Activated B cell treated with CpG ODN at 0.5 μM for 24 hours (primary cell): ENCODE data around the gene ST8SIA1. TPM values are rescaled to one million over a fixed set of nuclear protein-coding genes. Genes with fewer than 3 reads are reported as not detected.

Experiments
- ATAC-seq: fragments of 200-7000 bp; cut with Tn5 transposase; one replicate; pipeline ENCODE4 v1.10.0; 2021; ENCODE audit warnings: low read depth, mild to moderate bottlenecking, moderate library complexity
- CTCF ChIA-PET: fragments of 350-600 bp; sonication (Branson Sonifier 250); formaldehyde crosslinking; loops from one replicate; lab custom pipeline; 2021; ENCODE audit warnings: antibody characterized with exemption; lab: Charles Lee
- POLR2A ChIA-PET: fragments of 350-600 bp; sonication (Branson Sonifier 250); formaldehyde crosslinking; loops from one replicate; lab custom pipeline; 2021; ENCODE audit warnings: antibody characterized with exemption; lab: Charles Lee
- DNase-seq: peaks from one replicate; pipeline ENCODE4 v3.0.0; 2022
- H3K27ac Mint-ChIP-seq: one replicate; pipeline ENCODE4 v1.8.0; 2020; ENCODE audit warnings: mixed read lengths
- H3K27me3 Mint-ChIP-seq: one replicate; pipeline ENCODE4 v1.8.0; 2021; ENCODE audit warnings: mixed read lengths
- H3K36me3 Mint-ChIP-seq: one replicate; pipeline ENCODE4 v1.8.0; 2021; ENCODE audit warnings: low read depth, mixed read lengths
- H3K4me1 Mint-ChIP-seq: one replicate; pipeline ENCODE4 v1.8.0; 2021; ENCODE audit warnings: mixed read lengths
- H3K4me3 Mint-ChIP-seq: one replicate; pipeline ENCODE4 v1.8.0; 2020; ENCODE audit warnings: mild to moderate bottlenecking, mixed read lengths
- H3K9me3 Mint-ChIP-seq: one replicate; pipeline ENCODE4 v1.8.0; 2020; ENCODE audit warnings: mixed read lengths
- intact Hi-C: fragments of 100-400 bp; cut with micrococcal nuclease; formaldehyde crosslinking; loops from one replicate; pipeline ENCODE4 v1.15.1; 2024
- total RNA-seq: library from RNA; stranded (reverse); gene quantifications from 2 replicates; pipeline ENCODE4 v1.2.3, GENCODE V29; 2022
- TF ChIP-seq, protein P1 (sequence below): fragments of 200-600 bp; IDR thresholded peaks from one replicate; pipeline ENCODE4 v1.8.0; 2022; ENCODE audit warnings: antibody characterized with exemption, mild to moderate bottlenecking

Gene ST8SIA1
- total RNA-seq, 1 donor from 2014 or later, result 0.31 TPM

DNA sequence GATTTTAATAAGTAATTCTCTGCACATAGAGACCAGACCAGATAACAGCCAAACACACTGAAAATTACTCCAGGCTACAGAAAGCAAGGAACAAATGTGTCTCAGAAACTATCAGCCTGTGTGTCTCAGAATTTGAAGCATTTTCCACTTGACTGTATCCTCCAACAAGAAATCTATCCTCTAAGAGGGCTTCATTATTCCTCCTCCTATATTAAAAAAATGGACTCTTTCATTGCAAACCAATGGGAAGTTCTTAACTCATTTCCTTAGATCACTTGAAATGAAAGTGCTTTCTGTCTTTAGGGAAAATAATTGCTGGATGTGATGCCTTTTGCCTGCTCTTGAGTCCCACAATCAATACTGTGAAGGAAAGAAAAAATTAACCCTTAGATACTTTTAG, 2.3 kb downstream of the ST8SIA1 start:
- no peaks in the 10 kb centered on the region for H3K36me3 Mint-ChIP-seq
- DNase-seq (no peak), ATAC-seq (no peak)
- peaks cover 22% of the 10 kb centered on the region for H3K4me1 Mint-ChIP-seq
- H3K9me3 Mint-ChIP-seq, result no peaks in the 10 kb centered on the region
- H3K27ac Mint-ChIP-seq, result no peak overlapping the region
- H3K27me3 Mint-ChIP-seq, result peaks cover 59% of the 10 kb centered on the region
- intact Hi-C loops, result no loop called here
- ChIA-PET POLR2A (no interaction called here), CTCF (no interaction called here)
- TF ChIP-seq, protein P1, sequence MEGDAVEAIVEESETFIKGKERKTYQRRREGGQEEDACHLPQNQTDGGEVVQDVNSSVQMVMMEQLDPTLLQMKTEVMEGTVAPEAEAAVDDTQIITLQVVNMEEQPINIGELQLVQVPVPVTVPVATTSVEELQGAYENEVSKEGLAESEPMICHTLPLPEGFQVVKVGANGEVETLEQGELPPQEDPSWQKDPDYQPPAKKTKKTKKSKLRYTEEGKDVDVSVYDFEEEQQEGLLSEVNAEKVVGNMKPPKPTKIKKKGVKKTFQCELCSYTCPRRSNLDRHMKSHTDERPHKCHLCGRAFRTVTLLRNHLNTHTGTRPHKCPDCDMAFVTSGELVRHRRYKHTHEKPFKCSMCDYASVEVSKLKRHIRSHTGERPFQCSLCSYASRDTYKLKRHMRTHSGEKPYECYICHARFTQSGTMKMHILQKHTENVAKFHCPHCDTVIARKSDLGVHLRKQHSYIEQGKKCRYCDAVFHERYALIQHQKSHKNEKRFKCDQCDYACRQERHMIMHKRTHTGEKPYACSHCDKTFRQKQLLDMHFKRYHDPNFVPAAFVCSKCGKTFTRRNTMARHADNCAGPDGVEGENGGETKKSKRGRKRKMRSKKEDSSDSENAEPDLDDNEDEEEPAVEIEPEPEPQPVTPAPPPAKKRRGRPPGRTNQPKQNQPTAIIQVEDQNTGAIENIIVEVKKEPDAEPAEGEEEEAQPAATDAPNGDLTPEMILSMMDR, result no peak
- no peak overlapping the region for H3K4me3 Mint-ChIP-seq

DNA sequence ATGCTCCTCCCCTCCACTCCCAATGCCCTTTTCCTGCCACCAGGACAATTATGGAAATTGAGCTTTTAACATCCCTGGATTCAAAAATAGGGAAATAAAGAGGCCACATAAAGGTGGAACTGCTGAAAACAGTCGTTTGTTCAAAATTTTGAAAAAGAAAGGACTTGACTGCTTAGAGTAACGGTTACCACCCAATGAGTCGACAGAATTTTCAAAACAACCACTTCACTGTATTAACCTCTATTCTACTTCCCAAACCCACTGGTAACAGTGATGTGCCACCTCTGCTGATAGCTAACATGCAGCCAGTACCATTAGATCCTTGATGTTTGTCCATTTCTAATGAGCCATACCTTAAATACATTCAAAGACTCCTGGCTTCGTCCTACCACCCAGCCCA, 4.9 kb downstream of the ST8SIA1 start:
- intact Hi-C loops, result no loop called here
- Mint-ChIP-seq H3K36me3 (no peaks in the 10 kb centered on the region), H3K27ac (no peak overlapping the region), H3K4me3 (no peak overlapping the region), H3K9me3 (no peaks in the 10 kb centered on the region), H3K27me3 (peaks cover 44% of the 10 kb centered on the region), H3K4me1 (peaks cover 9% of the 10 kb centered on the region)
- CTCF ChIA-PET, result no interaction called here
- POLR2A ChIA-PET, result no interaction called here
- ATAC-seq (no peak), DNase-seq (no peak)
- TF ChIP-seq, protein P1, result no peak

DNA sequence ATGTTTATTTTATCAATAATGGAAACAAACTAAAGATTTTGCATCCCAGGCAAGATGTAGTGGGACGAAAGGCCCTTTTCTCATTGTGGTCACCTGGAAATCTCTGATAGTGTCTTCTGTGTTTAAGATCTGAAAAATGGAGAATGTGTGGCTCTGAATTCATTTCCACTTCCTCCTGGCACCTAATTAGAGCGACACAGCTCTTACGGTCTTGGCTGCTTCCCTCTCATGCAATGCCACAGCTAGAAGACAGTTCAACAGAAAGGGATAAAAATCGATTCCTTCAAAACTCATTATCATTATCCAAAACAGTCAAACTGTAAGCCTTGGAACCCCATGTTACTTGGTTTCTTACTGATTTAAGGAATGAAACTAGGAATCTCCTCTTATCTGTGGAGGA, 9.3 kb downstream of the ST8SIA1 start:
- Mint-ChIP-seq H3K27ac (no peak overlapping the region), H3K36me3 (no peaks in the 10 kb centered on the region), H3K4me3 (no peak overlapping the region), H3K27me3 (peaks cover 19% of the 10 kb centered on the region), H3K4me1 (no peaks in the 10 kb centered on the region), H3K9me3 (peaks cover 4% of the 10 kb centered on the region)
- DNase-seq (no peak), ATAC-seq (no peak)
- ChIA-PET CTCF (no interaction called here), POLR2A (no interaction called here)
- intact Hi-C loops, result no loop called here
- TF ChIP-seq, protein P1, result no peak

DNA sequence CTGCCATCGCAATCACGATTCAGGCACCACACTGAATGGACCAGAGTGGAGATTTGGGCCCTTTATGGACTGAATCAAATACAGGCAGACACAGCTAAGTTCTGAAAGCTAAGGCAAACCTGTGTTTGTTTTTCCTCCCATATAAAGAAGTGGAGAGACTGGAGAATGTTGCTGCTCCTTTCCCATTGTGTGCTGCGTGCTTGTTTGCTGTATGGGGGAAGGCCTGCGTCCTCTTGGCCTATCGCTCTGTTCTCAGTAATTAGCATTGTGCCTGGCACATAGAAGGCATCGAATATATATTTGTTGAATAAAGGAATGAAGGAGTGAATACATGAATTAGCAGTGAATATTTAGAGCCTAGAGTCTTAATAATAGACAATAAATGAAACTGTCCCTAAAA, 12.4 kb downstream of the ST8SIA1 start:
- peaks cover 13% of the 10 kb centered on the region for H3K27me3 Mint-ChIP-seq
- H3K36me3 Mint-ChIP-seq, result no peaks in the 10 kb centered on the region
- ATAC-seq, result no peak
- TF ChIP-seq, protein P1, result no peak
- no peaks in the 10 kb centered on the region for H3K4me1 Mint-ChIP-seq
- POLR2A ChIA-PET, result interaction anchor here (0.6 kb wide), 1 partner anchor 13 kb away, joined by 4 read pairs; no protein-coding TSS in a partner anchor
- H3K27ac Mint-ChIP-seq, result no peak overlapping the region
- CTCF ChIA-PET, result no interaction called here
- H3K9me3 Mint-ChIP-seq, result peaks cover 4% of the 10 kb centered on the region
- DNase-seq, result no peak
- no peak overlapping the region for H3K4me3 Mint-ChIP-seq
- intact Hi-C loops, result no loop called here

DNA sequence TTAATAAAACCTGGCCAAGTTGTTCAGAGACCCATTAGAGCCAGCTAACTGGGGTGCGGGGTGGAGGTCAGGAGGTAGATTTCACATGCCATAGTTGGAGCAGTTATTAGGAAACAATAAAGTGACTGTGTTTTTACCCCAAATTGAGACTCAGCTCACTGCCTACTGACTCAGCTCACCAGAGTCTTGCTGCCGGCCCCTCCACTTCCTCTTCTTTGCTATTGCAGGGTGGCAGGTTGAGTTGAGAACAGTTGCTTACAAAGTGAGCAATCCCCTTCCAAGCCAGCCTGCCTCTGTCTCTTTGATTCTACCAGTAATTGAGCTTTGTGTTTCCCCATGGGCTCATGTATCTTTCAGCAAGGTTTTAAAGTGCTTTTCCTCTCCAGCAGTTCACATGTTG, 12.9 kb downstream of the ST8SIA1 start:
- TF ChIP-seq, protein P1, result no peak
- no peak for ATAC-seq
- Mint-ChIP-seq H3K9me3 (peaks cover 4% of the 10 kb centered on the region), H3K4me1 (no peaks in the 10 kb centered on the region), H3K36me3 (no peaks in the 10 kb centered on the region), H3K4me3 (no peak overlapping the region), H3K27me3 (peaks cover 9% of the 10 kb centered on the region), H3K27ac (no peak overlapping the region)
- intact Hi-C loops, result no loop called here
- POLR2A ChIA-PET, result interaction anchor here (0.6 kb wide), 1 partner anchor 13 kb away, joined by 4 read pairs; no protein-coding TSS in a partner anchor
- CTCF ChIA-PET, result interaction anchor here (0.7 kb wide), 1 partner anchor 122 kb away, joined by 3 read pairs; no protein-coding TSS in a partner anchor
- no peak for DNase-seq
